ENCODE results near the gene CFAP99.

Gene CFAP99

DNA sequence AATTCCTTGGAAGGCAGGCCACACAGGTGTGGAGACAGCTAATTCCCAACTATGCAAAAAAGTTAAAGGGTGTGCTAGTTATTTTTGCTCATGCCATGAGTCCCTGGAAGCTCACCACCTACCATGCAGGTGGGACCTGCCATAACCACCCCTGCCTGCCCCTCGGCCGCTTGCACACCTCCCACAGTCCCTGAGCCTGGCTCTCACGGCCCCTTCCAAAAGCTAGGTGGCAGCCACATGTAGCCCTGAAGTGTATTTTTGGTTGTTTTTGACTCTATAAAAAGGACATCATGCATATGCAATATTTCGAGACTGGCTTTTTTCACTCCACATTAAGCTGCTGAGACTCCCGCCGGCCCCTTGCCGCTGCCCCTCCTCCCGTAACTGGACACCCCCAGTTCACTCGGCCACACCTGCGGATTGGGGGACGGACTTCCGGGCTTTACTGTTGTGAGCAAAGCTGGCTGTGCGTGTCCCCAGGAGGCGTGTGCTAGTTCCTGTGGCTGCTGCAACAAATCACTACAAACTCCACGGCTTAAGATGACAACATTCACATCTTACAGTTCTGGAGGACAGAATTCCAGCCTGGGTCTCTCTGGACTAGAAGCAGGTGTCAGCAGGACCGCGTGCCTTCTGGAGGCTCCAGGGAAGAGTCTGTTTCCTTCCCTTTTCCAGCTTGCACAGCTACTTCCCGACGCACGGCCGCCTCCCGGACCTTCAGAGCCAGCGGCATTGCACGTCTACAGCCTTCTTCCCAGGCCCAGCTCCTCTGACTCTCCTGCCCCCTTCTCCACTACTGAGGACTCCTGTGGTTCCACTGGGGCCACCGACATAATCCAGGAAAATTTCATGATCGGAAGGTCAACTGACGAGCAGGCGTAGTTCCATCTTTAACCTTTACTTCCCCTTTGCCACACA, 25.1 kb upstream of the CFAP99 start:
- no peak for DNase-seq

DNA sequence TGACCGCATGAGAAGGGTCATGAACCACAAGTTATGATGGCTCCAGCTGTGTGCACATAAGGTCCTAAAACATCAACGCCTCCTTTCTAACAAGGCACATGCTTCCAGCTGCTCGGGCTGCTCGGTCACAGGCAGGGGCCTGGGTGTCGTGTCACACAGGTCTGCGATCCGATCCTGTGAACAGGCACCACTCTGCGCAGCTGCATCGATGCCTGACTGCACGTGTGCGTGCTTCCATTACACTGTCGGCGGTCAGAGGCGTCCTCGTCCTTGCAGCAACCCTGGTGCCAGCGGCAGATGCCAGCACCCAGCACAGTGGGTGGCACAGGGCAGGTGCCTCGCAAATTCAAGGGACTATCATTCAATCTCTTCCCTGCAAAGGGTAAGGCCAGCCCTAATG, 24.2 kb upstream of the CFAP99 start:
- DNase-seq, result no peak

DNA sequence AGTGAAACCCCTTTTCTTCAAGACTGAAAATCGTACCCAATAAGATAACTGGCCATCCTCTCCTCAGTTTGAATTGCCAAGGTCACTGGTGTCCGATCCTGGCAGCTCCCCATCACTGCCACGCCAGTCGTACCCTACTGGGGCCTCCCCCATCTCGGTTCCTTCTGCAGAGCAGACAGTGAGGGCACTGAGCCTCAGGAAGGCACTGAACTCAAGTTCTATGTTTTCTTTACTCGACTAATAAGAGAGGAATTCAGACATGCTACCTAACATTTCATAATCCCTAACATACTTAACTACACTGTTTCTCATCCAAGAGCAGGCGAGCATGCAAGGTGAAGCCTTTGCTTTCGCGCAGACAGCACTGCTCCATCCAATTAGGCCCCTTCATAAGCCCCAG, 23.7 kb upstream of the CFAP99 start:
- no peak for DNase-seq

DNA sequence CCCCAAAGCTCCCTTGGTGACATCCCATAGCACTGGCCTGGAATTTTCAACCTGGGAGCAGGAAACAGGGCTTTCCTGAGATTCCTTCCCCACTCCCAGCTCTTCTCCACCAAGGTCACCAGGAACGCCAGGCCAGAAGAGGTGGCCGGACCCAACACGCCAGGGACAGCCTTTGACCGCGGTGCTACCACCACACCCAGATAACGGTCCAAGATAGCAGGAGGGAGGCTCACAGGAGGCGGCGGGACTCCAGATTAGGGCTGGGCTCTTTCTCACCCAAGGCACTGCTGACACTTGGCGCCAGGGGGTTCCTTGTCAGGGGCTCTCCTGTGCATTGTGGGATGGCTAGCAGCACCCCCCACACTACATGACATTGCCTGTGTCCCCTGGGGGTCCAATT, 23.2 kb upstream of the CFAP99 start:
- DNase-seq, result no peak

DNA sequence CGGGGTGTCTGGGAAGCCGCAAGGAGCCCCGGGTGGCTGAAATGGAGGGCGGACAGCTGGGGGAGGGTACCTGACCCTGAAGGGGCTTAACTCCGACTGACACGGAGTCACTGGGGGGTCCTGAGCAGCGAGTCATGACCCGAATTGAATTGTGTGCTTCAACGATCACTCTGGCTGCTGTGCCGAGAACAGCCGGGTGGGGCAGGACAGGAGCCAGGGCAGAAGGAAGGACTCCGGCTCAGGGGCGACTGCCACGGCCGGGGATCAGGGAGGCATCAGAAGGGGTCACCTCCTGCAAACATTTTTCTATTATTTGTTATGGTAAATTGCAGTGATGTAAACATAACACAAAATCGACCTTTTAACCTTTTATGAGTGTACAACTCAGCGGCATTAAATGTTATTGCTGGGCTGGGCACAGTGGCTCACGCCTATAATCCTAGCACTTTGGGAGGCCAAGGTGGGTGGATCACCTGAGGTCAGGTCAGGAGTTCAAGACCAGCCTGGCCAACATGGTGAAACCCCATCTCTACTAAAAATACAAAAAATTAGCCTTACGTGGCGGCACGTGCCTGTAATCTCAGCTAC, 21.9 kb upstream of the CFAP99 start:
- no peak for DNase-seq

DNA sequence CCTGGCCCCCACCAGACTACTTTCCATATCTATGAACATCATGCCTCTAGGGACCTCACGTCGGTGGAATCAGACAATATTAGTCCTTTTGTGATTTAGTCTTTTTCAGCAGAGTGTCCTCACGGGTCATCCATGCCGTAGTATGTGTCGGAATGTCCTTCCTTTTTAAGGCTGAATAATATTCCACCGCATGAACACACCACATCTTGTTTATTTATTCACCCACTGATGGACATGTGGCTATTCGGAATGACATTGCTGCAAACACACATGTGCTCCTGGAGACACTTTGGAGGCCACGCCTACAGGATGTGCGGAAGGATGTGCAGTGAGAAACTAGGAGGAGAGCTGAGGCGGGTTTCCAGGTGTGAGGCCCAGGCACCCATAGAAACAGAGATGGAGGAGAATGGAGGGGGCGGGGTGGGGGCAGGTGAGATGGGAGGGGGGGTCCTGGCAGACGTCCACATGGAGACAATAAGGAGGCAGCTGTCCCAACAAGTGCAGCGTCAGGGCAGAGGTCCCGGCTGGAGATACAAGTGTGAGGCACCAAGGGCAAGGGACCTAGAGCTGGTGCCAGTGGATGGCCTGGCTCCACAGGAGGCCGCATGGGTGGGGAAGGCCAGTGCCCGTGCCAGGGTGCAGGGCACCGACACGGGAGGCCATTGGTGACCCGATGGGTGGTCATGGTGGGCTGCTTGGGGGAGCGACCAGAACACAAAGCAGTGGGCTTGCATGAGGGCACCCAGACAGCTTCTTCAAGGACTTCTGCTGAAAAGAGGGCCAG, 21.0 kb upstream of the CFAP99 start:
- no peak for DNase-seq

DNA sequence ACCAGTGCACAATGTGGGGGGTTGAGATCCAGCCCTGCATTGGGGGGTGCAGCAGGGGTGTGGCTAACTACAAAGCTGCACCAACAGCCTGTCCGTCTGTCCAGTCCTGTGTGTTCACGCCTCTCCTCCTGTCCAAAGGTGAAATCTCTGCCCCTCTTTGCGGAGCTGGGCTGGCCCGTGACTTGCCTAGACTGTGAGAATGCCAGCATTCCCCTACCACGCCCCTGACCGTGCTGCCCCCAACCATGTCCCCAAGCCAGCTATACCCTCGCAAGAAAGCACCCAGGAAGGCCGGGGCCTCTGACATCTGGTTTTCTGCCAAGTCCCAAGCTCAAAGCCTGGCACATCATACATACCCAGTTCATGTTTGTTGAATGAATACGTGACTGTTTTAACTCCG, 19.5 kb upstream of the CFAP99 start:
- no peak for DNase-seq

DNA sequence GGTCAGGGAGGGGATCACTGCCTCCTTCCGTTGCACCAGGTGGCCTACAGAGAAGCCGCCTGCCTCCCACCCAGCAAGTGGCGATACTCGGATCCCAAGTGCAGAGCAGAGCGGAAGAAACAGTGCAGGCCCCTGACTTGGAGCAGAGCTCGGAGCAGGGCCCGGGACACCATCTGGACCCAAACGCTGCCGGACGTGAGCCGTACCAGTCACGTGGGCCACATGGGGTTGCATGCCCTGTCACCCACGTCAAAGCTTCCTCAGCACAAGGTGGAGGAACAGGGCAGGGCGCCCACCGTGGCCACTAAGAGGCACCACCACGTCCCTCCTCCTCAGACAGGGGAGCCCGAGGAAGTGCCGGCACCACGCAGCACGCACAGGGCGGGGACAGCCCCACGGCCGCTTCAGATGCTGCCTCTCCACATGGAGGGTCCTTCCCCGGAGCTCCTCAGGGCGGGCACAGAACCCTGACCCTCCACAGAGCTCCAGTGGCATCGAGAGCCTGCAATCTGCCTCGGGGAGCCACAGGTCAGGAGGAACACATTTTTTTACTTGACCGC, 19.0 kb upstream of the CFAP99 start:
- no peak for DNase-seq

DNA sequence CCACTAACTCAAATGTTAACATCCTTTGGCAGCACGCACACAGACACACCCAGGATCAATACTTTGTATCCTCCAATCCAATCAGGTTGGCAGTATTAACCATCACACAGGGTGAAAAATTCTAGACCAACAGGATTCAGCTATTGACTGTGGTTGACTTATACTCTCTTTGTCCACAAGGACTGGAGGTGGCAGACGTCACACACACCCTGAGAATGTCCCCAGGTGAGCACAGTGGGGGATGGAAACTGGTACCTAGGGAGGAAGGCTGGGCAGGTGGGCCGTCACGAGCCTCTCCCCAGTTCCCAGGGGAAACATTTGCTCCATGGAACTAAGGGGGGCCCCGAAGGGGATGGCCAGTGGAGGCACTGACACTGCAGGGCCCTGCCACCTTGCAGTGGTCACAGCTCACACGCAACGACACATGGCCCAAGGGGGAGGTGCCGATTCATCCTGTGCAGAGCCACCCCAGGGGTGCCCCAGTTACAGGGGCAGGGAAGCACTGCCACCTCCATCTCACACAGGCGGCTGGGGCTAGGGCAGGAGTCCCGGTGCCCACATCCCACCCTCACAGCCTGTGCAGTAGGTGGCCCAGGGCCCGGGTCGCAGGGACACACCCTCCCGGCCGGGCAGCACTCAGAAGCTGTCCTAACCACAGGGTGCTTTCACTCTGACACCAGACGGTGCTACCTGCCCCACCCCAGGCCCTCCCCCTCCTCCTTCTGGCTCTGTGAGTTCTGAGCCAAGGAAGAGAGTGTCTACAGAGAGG, 17.7 kb upstream of the CFAP99 start:
- peak in 1 of 5 experiments; percentile 66 for DNase-seq

DNA sequence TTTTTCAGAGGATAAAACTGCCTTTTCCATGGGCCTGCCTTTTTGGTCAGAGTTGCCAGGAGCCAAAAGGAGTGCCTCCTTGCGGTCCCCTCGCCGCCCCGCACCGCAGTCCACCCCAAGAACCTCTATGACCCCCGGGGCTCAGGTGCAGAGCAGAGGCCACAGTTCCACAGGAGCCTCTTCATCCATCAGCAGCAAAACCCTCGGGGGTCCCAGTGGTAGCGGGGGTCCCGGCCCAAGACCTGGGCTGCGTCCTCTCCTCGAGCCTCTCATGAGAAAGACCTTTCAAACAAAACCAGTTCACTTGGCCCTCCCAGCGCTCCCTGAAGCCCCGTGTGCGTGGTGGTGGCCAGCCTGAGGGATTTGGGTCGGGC, 17.2 kb upstream of the CFAP99 start:
- DNase-seq, result no peak

DNA sequence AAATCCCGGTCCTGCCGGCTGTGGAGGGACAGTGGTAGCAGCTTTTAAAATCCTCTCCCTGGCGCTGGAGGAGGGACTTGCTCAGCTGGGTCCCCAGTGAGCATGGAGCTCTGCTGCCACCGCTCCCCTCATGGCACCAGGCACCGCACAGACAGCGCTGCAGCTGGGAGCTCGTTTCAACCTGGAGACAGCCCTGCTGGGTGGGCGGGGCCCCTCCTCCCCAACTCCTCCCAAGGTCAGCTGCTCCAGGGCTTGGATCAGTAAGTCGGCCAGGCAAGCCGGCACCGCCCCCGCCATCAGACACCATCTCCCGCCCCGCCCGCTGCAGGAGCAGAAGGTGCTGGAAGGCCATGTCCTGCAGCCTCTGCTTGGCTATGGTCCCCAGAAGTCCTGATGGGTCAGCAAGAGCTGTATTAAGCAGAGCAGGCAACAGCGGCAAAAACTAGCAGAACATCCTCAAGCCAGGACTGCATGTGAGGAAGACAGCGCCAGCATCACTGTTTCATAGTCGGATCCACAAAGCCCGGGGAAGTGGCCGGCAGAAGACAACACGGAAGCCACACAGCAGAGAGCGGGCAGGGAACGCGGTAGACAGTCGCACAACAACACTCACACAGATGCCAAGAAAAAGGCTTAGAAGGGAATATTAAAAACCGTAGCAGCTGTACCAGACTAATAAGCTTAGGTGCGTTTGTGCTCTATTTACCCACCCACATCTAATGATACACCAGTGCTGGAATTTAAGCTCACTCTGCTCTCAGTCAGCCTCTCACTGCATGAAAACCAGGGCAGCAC, 16.5 kb upstream of the CFAP99 start:
- peak in 1 of 5 experiments; percentile 33 for DNase-seq

DNA sequence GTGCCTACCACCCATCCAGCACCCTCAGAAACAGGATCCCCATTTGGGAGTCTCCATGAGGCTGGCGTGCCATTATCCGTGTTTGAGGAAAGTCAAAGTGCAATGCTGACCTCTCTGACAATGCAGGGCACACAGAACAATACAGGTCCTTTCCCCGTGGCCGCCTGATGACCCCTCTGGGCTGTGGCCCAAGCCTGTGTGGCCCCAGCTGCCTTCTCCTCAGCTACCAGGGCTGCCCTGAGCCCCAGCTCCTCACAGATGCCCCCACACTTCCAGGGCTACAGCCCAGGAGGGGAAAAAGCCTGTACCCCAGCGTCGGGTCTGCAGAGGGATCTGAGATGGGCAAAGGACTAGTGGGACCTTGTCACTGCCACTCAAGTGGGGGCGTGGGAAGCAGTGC, 15.8 kb upstream of the CFAP99 start:
- no peak for DNase-seq

DNA sequence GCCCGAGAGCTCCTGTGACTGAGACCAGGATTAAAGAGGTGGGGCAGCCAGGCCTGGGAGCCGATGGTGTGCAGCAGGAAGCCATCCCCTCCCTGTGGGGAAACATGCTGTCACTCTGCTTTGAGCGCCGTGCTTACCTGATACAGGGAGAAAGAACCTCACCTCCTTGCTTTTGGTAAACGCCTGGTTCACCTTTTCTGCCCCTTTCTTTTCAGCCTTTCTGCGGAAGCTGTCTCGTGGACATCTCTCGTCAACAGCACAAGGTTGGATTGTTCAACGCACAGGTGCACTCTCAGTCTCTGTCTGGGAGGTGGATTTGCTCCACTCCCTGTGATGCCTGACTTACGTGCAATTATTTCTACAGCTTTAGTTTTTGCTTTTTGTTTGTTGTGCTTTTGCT, 12.3 kb upstream of the CFAP99 start:
- DNase-seq, result no peak

DNA sequence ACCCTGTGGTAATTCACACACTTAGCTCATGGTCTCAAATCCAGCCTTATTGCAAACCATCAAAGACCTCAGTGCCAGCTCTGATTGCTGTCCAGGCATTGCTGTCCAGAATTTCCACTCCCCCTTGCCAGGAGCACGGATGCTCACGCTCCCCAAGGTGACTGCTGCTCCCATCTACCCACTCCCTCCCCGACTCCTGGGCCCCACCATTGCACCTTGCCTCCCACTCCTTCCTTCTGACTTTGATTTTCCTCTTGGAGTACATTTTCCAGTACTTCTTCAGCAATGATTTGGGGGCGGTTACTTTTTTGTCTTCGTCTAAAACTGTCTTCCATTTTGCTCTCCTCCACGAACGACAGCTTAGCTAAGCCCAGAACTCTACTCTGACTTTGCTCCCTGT, 11.8 kb upstream of the CFAP99 start:
- no peak for DNase-seq

DNA sequence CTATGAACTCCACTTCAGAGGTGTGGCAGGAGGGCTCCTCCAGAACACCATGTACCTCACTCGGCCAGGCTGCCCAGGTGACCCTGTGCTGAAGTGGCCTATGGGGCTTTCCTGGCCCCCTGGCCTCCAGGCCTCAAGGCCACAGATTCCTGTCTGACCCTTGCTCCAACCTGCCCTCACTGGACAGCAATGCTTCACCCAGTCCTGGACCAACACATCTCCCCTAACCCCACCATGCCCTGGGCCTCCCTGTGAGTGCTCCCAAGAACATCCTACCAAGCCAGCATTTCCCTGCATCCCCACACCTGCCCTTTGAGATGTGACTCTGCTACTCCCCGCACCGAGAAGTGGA, 10.8 kb upstream of the CFAP99 start:
- DNase-seq, result no peak

DNA sequence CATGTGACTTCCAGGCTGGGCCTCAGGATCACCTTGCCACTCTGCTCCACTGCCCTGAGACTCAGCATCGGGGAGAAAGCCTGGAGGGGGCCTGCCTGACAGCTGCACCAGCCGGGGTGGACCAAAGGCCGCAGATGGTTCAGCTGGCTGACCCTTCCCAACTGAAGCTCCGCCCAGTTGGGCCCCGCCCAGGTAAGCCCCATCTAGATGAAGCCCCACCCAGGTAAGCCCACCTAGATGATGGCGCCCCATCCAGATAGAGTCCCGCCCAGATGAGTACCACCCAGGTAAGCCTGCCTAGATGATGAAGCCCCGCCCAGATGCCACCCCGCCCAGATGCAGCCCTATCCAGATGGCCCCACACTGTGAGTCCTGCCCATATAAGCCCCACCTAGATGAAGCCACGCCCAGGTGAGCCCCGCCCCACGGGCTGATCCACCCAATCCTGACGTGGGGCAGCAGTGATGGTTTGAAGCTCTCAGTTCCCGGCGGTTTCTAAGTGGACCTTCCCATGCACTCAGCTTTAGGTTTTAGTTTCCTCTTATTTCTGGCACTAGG, 10.3 kb upstream of the CFAP99 start:
- DNase-seq, result peak in 1 of 5 experiments; percentile 30

DNA sequence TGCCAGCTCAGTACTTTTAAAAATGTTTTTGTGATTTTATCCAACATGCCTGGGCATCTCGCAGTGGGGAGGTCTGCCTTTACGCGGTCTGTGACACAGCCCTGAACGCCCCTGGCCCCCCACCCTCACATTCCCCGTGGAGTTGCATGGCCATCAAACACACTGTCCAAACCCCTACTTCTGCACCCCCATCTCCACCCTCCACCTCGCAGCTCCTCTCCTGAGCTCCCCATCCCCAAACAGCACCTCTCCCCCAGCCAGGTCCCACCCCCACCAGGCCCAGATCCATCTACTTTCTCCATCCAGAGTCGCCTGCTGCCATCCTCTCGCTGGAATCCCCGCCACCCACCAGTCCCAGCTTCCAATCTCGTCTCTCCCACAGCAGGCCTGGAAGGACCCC, 9.8 kb upstream of the CFAP99 start:
- no peak for DNase-seq

DNA sequence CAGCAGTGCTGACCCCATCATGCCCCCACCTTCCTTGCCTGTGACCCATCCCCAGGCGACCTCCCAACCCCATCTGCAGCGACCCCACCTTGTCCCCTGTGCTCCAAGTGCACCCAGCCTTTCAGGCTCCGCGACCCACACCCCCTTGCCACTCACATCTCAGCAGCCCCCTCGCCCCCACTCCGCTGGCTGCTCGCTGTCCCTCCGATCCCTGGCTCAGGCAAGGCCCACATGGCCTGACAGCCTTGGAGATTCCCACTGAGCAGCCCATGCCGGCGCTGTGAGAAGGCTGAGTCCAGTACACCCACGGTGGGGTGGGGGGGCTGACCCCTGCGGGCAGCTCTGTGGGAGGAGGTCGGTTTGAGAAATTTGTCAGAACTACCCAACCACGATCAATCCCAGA, 9.4 kb upstream of the CFAP99 start:
- no peak for DNase-seq

DNA sequence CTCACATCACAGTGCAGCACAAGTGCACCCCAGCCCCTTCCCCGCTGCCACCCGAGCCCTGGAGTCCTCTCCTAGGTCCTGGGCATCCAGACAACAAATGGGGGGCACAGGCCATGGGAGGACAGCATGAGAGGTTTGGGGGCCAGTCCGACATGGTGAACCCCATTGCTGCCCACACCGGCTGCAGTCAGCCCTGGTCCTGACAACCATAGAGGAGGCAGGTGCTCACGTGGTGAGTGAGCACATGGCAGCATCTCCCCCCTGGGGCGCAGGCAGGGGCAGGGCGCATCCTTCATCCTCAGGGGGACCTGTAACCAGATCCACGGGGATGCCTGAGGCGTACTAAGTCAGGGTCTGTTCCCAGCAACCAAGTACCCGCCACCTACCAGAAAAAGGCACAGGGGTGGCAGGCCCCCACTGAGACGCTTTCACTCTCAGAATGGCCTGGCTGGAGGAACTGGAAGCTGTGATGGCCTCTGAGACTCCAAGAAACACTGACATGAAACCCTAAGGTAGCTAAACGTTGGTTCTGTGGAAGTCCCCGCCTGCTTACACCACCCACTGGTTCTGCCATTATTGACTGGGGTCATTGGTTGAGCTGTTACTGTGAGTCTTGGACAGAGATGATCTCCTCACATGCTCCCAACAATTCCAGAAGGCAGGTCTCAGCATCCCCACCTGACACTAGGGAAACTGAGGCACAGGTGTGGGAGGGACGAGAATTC, 6.8 kb upstream of the CFAP99 start:
- peak in 2 of 5 experiments; percentile 19 to 55 for DNase-seq

DNA sequence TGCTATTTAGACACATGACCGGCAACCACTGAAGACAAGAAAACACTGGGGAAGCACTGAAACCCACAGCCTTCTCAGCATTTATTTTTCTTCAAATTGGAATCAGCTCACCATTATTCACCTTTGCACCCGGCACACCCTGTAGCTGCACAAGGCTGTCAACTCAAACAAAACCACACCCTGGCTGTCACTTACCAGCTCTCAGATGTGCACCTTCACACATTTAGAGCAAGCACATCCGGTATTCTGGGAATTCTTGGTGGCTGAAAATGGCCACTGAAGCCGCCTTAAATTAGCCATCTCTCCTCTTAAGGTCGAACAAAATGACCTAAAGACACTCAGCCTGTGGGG, 6.2 kb upstream of the CFAP99 start:
- peak in 4 of 5 experiments; percentile 42 to 92 (median 63) for DNase-seq

Measured in T-helper 2 cell (primary cell).